Measurements from ENCODE around the gene TMTC2.

The TMTC2 gene

DNA sequence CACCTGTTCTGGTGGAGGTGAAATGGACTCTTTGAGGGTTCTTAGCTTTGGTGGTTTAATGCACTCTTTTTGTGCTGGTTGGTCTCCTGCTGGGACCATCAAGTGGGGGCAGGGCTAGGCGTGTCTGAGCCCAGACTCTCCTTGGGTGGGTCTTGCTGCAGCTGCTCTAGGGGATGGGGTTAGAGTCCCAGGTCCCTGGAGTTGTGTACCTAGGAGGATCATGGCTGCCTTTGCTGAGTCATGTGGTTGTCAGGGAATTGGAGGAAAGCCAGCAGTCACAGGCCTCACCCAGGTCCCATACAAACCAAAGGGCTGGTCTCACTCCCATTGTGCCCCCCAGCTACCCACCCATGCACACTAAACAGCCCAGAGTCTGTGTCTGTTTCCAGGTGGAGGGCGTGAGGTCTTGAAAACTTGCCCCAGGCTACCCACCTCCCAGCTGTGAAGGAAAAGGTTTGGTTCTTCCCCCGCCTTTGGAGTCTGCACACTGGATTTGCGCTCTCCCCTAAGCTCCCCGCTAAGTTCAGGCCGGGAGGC is 387.7 kb downstream of the TMTC2 start:
- TF ChIP-seq CTCF (conservative IDR thresholded peaks at IDR 0.05; ENCODE audit: low read depth): no peak
- no peak overlapping the region for H3K27ac ChIP-seq
- POLR2A ChIA-PET (ENCODE audit: low non-redundant PET): no interaction called here
- no peak for DNase-seq (ENCODE audit: low spot score)
- CTCF ChIA-PET: no interaction called here

DNA sequence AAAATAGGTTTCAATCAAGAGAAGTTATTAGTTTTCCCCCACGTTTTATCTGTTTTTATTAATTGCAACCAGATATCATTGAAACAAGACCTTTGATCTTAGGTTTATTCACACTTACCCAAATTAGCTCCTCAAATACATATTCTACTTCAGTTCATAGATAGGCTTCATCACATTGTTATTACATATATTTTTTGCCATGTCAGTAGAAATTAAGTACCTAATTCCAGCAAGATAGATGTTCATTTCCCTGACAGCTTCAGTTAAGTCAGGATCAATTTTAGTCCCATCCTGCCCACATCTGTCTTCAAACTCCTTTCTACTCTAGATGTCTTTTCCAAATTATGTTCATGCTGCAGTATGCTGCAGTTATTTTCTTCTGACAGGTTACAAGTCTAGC is 388.8 kb downstream of the TMTC2 start:
- H3K27ac ChIP-seq: no peak overlapping the region
- CTCF ChIA-PET: no interaction called here
- DNase-seq (ENCODE audit: low spot score): no peak
- no peak for TF ChIP-seq CTCF (conservative IDR thresholded peaks at IDR 0.05; ENCODE audit: low read depth)
- POLR2A ChIA-PET (ENCODE audit: low non-redundant PET): no interaction called here

DNA sequence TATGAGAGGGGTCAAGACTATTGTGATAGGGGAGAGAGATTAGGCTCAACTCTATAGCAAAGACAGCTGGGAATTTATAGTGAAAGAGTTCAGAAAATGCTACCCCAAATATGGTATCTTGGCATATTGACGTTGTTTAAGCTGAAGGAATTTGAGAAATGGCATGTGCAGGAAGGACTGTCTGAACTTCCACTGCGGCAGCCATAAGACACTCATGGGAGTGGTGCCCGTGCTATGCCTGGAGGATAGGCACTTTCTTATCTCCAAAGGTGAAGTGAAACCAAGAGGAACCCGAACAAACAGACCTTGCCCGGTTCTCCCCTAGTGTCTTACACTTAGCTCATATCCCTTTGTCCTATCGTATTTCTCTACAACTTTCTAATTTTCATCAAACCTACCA is 390.3 kb downstream of the TMTC2 start:
- no peak overlapping the region for H3K27ac ChIP-seq
- ChIA-PET CTCF (no interaction called here), POLR2A (ENCODE audit: low non-redundant PET) (no interaction called here)
- DNase-seq (ENCODE audit: low spot score): no peak
- TF ChIP-seq CTCF (conservative IDR thresholded peaks at IDR 0.05; ENCODE audit: low read depth): no peak

DNA sequence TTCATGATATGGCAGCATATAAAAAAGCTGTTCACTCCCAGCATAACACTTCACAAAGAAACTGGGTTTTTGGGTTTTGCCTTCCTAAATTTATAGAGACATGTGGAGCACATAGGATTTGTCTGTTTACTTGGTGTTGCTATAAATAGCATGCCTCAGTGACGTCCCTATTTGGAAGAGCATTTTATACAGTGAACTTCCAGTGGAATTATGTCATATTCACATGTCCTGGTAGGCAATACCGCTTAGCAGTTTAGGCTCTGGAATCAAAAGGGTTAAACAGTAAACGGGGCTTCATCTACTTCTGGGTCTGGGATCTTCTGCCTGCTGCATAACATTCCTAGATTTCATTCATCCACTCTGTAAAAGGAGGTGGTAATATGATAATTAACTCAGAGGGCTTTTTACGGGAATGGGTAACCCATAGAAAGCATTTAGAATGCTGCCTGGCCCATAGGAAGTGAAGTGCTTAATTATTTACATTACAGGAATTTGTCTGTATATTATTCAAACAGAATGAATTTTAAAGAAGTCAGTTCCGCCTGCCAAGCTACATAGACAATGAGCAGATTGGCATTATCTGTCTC is 396.1 kb downstream of the TMTC2 start:
- no peak overlapping the region for H3K27ac ChIP-seq
- ChIA-PET CTCF (no interaction called here), POLR2A (ENCODE audit: low non-redundant PET) (no interaction called here)
- no peak for DNase-seq (ENCODE audit: low spot score)
- no peak for TF ChIP-seq CTCF (conservative IDR thresholded peaks at IDR 0.05; ENCODE audit: low read depth)

DNA sequence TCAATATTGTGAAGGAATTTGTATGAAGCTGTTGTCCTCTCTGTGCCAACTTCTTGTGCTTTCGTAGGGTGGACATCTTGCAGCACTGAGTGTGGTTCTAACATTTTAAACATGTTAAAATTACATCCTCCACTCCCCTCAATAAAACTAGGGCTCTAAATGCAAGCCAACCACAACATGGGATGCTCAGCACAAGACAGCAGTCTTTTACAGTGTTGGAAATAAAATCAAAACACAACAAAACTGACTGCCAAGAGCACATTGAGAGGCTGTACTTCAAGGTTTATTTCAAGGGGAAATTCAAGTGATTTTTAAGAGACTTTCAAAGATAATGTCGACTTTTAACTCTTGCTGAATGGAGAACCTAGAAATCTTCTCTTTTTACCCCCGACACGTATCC is 396.9 kb downstream of the TMTC2 start:
- no peak overlapping the region for H3K27ac ChIP-seq
- DNase-seq (ENCODE audit: low spot score): no peak
- CTCF ChIA-PET: no interaction called here
- POLR2A ChIA-PET (ENCODE audit: low non-redundant PET): no interaction called here
- TF ChIP-seq CTCF (conservative IDR thresholded peaks at IDR 0.05; ENCODE audit: low read depth): no peak

DNA sequence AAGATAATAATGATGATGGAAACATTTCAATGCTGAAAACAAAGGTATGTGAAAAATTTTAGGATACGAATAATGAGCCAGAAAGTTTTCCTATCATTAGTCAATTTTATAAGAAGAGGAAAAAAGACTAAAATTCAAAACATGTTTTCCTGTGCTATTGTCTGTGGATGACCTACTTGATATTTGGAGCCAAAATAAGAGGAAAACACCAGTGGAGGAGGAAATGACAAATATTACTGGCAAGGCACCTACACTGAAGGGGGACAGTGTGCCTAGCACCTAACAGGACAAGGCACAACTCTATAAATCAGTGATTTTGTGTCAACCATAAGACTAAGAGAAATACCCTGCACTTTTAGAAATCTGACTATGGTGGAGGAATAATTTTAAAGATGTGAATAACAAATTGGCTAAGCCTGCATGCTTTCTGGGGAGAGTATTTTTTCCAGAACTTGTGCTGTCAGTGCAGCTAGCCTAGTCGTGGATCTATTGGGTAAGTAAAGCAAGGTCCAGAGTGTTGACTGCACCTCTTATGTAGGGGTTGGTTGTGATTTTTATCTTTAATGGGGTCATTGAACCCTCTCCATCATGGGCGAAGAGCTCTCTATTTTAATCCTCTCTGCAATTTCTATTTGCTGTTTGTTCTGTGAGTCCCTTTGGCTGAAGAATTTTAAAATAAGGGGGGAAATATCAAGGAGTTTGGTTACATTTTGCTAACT is 398.0 kb downstream of the TMTC2 start:
- CTCF ChIA-PET: no interaction called here
- no peak for TF ChIP-seq CTCF (conservative IDR thresholded peaks at IDR 0.05; ENCODE audit: low read depth)
- H3K27ac ChIP-seq: no peak overlapping the region
- POLR2A ChIA-PET (ENCODE audit: low non-redundant PET): no interaction called here
- DNase-seq (ENCODE audit: low spot score): no peak

All from RWPE1 (cell line).